ENCODE results near the gene ESD.
"Not testable (repeated sequence)": the region's sequence is repeated elsewhere in the genome, so short reads cannot be mapped to it uniquely, and the experiment has no call there.

The ESD gene

DNA sequence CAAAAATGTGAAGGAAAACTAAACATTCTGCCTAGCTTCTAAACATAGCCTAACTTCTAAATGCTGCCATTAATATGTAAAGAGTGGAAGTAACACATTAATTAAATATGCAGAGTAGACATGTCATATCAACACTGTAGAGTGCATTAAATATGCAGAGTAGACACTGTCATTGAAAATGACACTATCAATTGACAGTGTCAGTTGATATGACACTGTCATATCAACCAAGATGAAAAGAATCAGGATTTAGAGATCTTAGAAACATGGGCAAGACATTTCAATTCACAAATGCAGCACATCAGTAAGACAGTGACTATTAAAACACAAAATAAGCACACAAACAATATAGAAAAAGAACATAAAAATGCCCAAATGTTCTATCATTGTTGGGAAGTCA is 25.3 kb downstream of the ESD start:
- peaks cover 21 to 45% of the 10 kb centered on the region in 2 donors for H3K36me3 ChIP-seq (ENCODE audit: control insufficient read depth in 2 of 2, insufficient read depth in 2 of 2, low read length in 2 of 2)
- no peak overlapping the region for H3K27ac ChIP-seq (ENCODE audit: low read depth in 2 of 2, low read length in 2 of 2)
- no peaks in the 10 kb centered on the region for H3K9me3 ChIP-seq (ENCODE audit: control insufficient read depth in 2 of 2, low read length in 2 of 2)

DNA sequence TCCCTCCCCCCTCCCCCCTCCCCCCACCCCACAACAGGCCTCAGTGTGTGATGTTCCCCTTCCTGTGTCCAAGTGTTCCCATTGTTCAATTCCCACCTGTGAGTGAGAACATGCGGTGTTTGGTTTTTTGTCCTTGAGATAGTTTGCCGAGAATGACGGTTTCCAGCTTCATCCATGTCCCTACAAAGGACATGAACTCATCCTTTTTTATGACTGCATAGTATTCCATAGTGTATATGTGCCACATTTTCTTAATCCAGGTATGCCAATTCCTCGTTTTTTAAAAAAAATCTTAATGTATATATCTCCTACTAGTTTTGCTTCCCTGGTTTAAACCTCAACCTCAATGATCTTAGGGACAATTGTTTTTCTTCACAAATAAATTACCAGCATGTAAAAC is 27.0 kb downstream of the ESD start:
- not testable (repeated sequence) for H3K4me3 ChIP-seq (ENCODE audit: low read length in 2 of 2); H3K9me3 ChIP-seq (ENCODE audit: control insufficient read depth in 2 of 2, low read length in 2 of 2); H3K27ac ChIP-seq (ENCODE audit: low read depth in 2 of 2, low read length in 2 of 2); H3K4me1 ChIP-seq (ENCODE audit: control insufficient read depth in 2 of 2, insufficient read depth in 2 of 2, low read length in 2 of 2); H3K27me3 ChIP-seq (ENCODE audit: control insufficient read depth in 2 of 2, insufficient read depth in 2 of 2, low read length in 2 of 2); H3K9ac ChIP-seq (ENCODE audit: low read depth in 1 of 2, low read length in 2 of 2)
- peaks cover 21 to 33% of the 10 kb centered on the region in 2 donors for H3K36me3 ChIP-seq (ENCODE audit: control insufficient read depth in 2 of 2, insufficient read depth in 2 of 2, low read length in 2 of 2)

More for the DNA sequence above, 25.3 kb downstream of the ESD start:
- Histone ChIP-seq H3K4me1 (ENCODE audit: control insufficient read depth in 2 of 2, insufficient read depth in 2 of 2, low read length in 2 of 2) (peaks cover 2 to 5% of the 10 kb centered on the region in 2 donors), H3K9ac (ENCODE audit: low read depth in 1 of 2, low read length in 2 of 2) (no peak overlapping the region), H3K4me3 (ENCODE audit: low read length in 2 of 2) (no peak overlapping the region), H3K27me3 (ENCODE audit: control insufficient read depth in 2 of 2, insufficient read depth in 2 of 2, low read length in 2 of 2) (no peaks in the 10 kb centered on the region)

DNA sequence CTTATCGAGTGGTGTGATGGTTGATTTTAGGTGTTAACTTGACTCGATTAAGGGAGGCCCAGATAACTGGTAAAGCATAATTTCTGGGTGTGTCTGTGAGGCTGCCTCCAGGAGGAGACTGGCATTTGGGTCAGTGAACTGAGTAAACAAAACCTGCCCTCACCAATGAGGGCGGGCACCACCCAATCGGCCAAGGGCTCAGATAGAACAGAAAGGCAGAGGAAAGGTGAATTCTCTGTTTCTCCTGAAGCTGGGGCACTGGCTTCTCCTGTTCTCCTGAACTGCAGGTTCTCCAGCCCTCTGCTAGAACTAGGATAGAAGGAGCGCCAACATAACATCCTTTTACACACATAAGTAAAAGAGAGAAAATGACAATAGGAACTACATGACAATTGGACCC is 35.1 kb downstream of the ESD start:
- Histone ChIP-seq H3K4me1 (ENCODE audit: control insufficient read depth in 2 of 2, insufficient read depth in 2 of 2, low read length in 2 of 2) (peaks cover 22 to 34% of the 10 kb centered on the region in 2 donors), H3K4me3 (ENCODE audit: low read length in 2 of 2) (no peak overlapping the region), H3K27ac (ENCODE audit: low read depth in 2 of 2, low read length in 2 of 2) (no peak overlapping the region), H3K36me3 (ENCODE audit: control insufficient read depth in 2 of 2, insufficient read depth in 2 of 2, low read length in 2 of 2) (no peaks in the 10 kb centered on the region), H3K9ac (ENCODE audit: low read depth in 1 of 2, low read length in 2 of 2) (no peak overlapping the region), H3K9me3 (ENCODE audit: control insufficient read depth in 2 of 2, low read length in 2 of 2) (no peaks in the 10 kb centered on the region), H3K27me3 (ENCODE audit: control insufficient read depth in 2 of 2, insufficient read depth in 2 of 2, low read length in 2 of 2) (no peaks in the 10 kb centered on the region)

DNA sequence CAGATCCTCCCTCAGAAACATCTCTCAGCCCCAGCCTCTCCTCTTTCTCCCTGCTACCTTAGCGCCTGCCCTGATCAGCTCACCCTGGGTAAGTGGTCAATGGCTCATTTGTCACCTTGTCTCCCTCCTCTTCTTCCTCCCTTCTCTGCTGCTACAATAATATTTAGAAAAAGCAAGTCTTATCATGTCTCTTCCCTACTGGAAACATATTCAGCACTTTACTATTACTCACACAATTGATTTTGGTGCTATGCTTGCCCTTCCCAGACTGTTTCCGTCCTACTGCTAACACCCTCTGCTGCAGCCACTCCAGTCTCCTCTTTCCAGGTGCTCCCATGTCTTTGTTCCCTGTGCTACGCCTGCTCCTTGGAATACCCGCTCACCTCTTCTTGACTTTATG is 35.8 kb downstream of the ESD start:
- no peaks in the 10 kb centered on the region for H3K27me3 ChIP-seq (ENCODE audit: control insufficient read depth in 2 of 2, insufficient read depth in 2 of 2, low read length in 2 of 2)
- no peak overlapping the region for H3K4me3 ChIP-seq (ENCODE audit: low read length in 2 of 2)
- H3K9me3 ChIP-seq (ENCODE audit: control insufficient read depth in 2 of 2, low read length in 2 of 2), result no peaks in the 10 kb centered on the region
- H3K36me3 ChIP-seq (ENCODE audit: control insufficient read depth in 2 of 2, insufficient read depth in 2 of 2, low read length in 2 of 2), result no peaks in the 10 kb centered on the region
- H3K27ac ChIP-seq (ENCODE audit: low read depth in 2 of 2, low read length in 2 of 2), result no peak overlapping the region
- H3K9ac ChIP-seq (ENCODE audit: low read depth in 1 of 2, low read length in 2 of 2), result no peak overlapping the region
- H3K4me1 ChIP-seq (ENCODE audit: control insufficient read depth in 2 of 2, insufficient read depth in 2 of 2, low read length in 2 of 2), result peaks cover 22 to 38% of the 10 kb centered on the region in 2 donors

DNA sequence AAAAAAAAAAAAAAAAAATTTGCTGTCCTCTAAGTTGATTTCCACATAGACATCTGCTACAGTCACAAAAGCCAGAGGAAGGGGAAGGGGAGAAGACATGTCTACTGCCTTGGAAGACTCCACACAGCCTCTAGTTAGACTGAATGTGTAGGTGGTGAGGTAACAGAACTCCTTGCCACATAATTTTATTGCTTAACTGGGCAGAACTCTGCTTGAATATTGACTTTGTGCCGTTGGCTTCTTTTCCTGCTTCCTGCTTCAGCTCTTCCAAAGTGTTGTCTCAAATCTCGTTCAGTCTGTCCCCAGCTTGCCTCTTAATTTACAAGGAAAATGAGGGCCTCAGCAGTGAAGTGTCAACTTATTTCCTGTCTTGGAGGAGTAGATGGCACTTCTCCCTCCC is 37.1 kb downstream of the ESD start:
- peak overlapping the region; percentile 62 to 84 for H3K27ac ChIP-seq (ENCODE audit: low read depth in 2 of 2, low read length in 2 of 2)
- H3K36me3 ChIP-seq (ENCODE audit: control insufficient read depth in 2 of 2, insufficient read depth in 2 of 2, low read length in 2 of 2), result no peaks in the 10 kb centered on the region
- no peaks in the 10 kb centered on the region for H3K9me3 ChIP-seq (ENCODE audit: control insufficient read depth in 2 of 2, low read length in 2 of 2)
- H3K9ac ChIP-seq (ENCODE audit: low read depth in 1 of 2, low read length in 2 of 2), result no peak overlapping the region
- no peaks in the 10 kb centered on the region for H3K27me3 ChIP-seq (ENCODE audit: control insufficient read depth in 2 of 2, insufficient read depth in 2 of 2, low read length in 2 of 2)
- H3K4me1 ChIP-seq (ENCODE audit: control insufficient read depth in 2 of 2, insufficient read depth in 2 of 2, low read length in 2 of 2), result peaks cover 22 to 38% of the 10 kb centered on the region in 2 donors
- H3K4me3 ChIP-seq (ENCODE audit: low read length in 2 of 2), result no peak overlapping the region

DNA sequence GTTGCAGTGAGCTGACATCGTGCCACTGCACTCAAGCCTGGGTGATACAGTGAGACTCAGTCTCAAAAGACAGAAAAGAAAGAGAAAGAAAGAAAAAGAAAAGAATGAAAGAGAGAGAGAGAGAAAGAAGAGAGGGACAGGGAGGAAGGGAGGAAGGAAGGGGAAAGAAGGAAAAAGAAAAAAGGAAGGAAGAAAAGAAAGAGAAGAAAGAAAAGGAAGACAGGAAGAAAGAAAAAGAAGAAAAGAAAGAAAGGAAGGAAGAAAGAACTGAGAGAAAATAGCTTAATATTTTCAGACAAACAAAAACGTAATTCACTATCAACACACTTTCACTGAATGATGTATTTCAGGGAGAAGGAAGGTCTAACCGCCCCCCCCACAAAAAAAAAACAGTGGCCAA is 39.3 kb downstream of the ESD start:
- H3K9ac ChIP-seq (ENCODE audit: low read depth in 1 of 2, low read length in 2 of 2), result no peak overlapping the region
- peaks cover 22 to 38% of the 10 kb centered on the region in 2 donors for H3K4me1 ChIP-seq (ENCODE audit: control insufficient read depth in 2 of 2, insufficient read depth in 2 of 2, low read length in 2 of 2)
- no peaks in the 10 kb centered on the region for H3K36me3 ChIP-seq (ENCODE audit: control insufficient read depth in 2 of 2, insufficient read depth in 2 of 2, low read length in 2 of 2)
- H3K9me3 ChIP-seq (ENCODE audit: control insufficient read depth in 2 of 2, low read length in 2 of 2), result no peaks in the 10 kb centered on the region
- no peak overlapping the region for H3K27ac ChIP-seq (ENCODE audit: low read depth in 2 of 2, low read length in 2 of 2)
- no peak overlapping the region for H3K4me3 ChIP-seq (ENCODE audit: low read length in 2 of 2)
- H3K27me3 ChIP-seq (ENCODE audit: control insufficient read depth in 2 of 2, insufficient read depth in 2 of 2, low read length in 2 of 2), result no peaks in the 10 kb centered on the region

DNA sequence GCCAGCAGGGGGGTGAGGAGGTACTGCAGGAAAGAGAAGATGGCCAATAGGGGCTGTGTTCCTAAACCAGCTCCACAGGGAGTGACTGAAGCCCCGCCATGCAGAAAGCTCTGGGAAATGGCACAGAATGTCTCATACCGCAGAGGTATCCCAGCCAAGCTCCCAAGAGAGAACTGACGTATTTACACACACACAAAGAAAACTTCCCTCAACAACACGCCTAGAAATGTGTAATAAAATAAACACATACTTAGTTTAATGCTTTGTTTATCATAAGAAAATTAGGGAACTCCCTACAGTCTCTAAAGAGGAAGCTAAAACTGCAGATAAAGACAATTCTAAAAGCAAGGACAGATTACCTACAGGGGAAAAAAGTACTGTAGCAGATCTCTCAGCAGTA is 40.0 kb downstream of the ESD start:
- H3K9ac ChIP-seq (ENCODE audit: low read depth in 1 of 2, low read length in 2 of 2), result no peak overlapping the region
- peak overlapping the region in 1 of 2 donors; percentile 11 for H3K27ac ChIP-seq (ENCODE audit: low read depth in 2 of 2, low read length in 2 of 2)

DNA sequence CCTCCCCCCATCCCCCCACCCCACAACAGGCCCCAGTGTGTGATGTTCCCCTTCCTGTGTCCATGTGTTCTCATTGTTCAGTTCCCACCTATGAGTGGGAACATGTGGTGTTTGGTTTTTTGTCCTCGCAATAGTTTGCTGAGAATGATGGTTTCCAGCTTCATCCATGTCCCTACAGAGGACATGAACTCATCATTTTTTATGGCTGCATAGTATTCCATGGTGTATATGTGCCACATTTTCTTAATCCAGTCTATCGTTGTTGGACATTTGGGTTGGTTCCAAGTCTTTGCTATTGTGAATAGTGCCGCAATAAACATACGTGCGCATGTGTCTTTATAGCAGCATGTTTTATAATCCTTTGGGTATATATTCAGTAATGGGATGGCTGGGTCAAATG is 41.5 kb downstream of the ESD start:
- not testable (repeated sequence) for H3K27ac ChIP-seq (ENCODE audit: low read depth in 2 of 2, low read length in 2 of 2); H3K4me3 ChIP-seq (ENCODE audit: low read length in 2 of 2); H3K27me3 ChIP-seq (ENCODE audit: control insufficient read depth in 2 of 2, insufficient read depth in 2 of 2, low read length in 2 of 2); H3K36me3 ChIP-seq (ENCODE audit: control insufficient read depth in 2 of 2, insufficient read depth in 2 of 2, low read length in 2 of 2); H3K9ac ChIP-seq (ENCODE audit: low read depth in 1 of 2, low read length in 2 of 2); H3K9me3 ChIP-seq (ENCODE audit: control insufficient read depth in 2 of 2, low read length in 2 of 2)
- peaks cover 12 to 35% of the 10 kb centered on the region in 2 donors for H3K4me1 ChIP-seq (ENCODE audit: control insufficient read depth in 2 of 2, insufficient read depth in 2 of 2, low read length in 2 of 2)

More for the DNA sequence above, 40.0 kb downstream of the ESD start:
- peaks cover 22 to 41% of the 10 kb centered on the region in 2 donors for H3K4me1 ChIP-seq (ENCODE audit: control insufficient read depth in 2 of 2, insufficient read depth in 2 of 2, low read length in 2 of 2)
- H3K36me3 ChIP-seq (ENCODE audit: control insufficient read depth in 2 of 2, insufficient read depth in 2 of 2, low read length in 2 of 2), result no peaks in the 10 kb centered on the region
- no peaks in the 10 kb centered on the region for H3K9me3 ChIP-seq (ENCODE audit: control insufficient read depth in 2 of 2, low read length in 2 of 2)
- no peaks in the 10 kb centered on the region for H3K27me3 ChIP-seq (ENCODE audit: control insufficient read depth in 2 of 2, insufficient read depth in 2 of 2, low read length in 2 of 2)
- H3K4me3 ChIP-seq (ENCODE audit: low read length in 2 of 2), result no peak overlapping the region

DNA sequence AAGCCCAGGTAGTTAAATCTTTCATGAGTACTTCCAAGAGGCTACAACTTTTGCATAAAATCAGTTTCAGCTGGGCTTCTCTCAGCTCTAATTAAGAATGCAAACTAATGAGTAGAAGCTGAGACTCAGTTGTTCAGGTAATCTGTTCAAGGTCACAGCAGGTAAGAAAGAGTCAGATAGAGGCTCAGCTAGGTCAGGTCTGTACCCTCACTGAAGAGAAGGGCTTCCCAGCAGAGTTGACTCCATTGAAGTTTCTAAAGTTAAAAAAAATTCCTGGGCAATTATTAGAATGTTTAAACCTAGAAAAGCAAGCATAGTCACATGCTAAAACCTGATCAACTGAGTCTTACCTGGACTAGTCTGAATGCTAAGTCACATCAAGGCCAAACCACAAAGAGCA is 42.1 kb downstream of the ESD start:
- Histone ChIP-seq H3K9me3 (ENCODE audit: control insufficient read depth in 2 of 2, low read length in 2 of 2) (no peaks in the 10 kb centered on the region), H3K4me1 (ENCODE audit: control insufficient read depth in 2 of 2, insufficient read depth in 2 of 2, low read length in 2 of 2) (peaks cover 8 to 29% of the 10 kb centered on the region in 2 donors), H3K27me3 (ENCODE audit: control insufficient read depth in 2 of 2, insufficient read depth in 2 of 2, low read length in 2 of 2) (no peaks in the 10 kb centered on the region), H3K9ac (ENCODE audit: low read depth in 1 of 2, low read length in 2 of 2) (no peak overlapping the region), H3K4me3 (ENCODE audit: low read length in 2 of 2) (no peak overlapping the region), H3K36me3 (ENCODE audit: control insufficient read depth in 2 of 2, insufficient read depth in 2 of 2, low read length in 2 of 2) (peaks cover 4 to 5% of the 10 kb centered on the region in 2 donors), H3K27ac (ENCODE audit: low read depth in 2 of 2, low read length in 2 of 2) (no peak overlapping the region)

DNA sequence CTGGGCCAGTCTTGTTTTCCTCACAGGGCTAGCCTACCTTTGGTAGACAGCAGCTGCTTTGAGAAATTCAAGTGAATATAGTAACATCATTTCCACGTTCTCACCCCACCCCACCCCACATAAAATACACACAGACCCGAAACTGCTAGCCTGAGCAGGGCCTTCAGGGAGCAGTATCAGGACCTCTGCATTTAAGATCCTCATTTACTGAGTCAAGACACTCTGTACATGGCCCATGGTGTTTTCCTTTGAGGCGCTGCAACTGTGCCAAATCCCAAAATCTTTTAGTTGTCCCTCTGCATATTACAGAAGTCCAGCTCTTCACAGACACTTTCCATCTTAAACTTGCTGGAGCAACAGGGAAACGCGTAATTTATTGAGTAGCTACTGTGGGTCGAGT is 43.0 kb downstream of the ESD start:
- no peaks in the 10 kb centered on the region for H3K27me3 ChIP-seq (ENCODE audit: control insufficient read depth in 2 of 2, insufficient read depth in 2 of 2, low read length in 2 of 2)
- H3K9me3 ChIP-seq (ENCODE audit: control insufficient read depth in 2 of 2, low read length in 2 of 2), result no peaks in the 10 kb centered on the region
- H3K36me3 ChIP-seq (ENCODE audit: control insufficient read depth in 2 of 2, insufficient read depth in 2 of 2, low read length in 2 of 2), result peaks cover 5% of the 10 kb centered on the region in 2 donors
- H3K27ac ChIP-seq (ENCODE audit: low read depth in 2 of 2, low read length in 2 of 2), result peak overlapping the region in 1 of 2 donors; percentile 3
- H3K4me1 ChIP-seq (ENCODE audit: control insufficient read depth in 2 of 2, insufficient read depth in 2 of 2, low read length in 2 of 2), result peaks cover 0 to 24% of the 10 kb centered on the region in 2 donors
- H3K4me3 ChIP-seq (ENCODE audit: low read length in 2 of 2), result no peak overlapping the region
- H3K9ac ChIP-seq (ENCODE audit: low read depth in 1 of 2, low read length in 2 of 2), result no peak overlapping the region

DNA sequence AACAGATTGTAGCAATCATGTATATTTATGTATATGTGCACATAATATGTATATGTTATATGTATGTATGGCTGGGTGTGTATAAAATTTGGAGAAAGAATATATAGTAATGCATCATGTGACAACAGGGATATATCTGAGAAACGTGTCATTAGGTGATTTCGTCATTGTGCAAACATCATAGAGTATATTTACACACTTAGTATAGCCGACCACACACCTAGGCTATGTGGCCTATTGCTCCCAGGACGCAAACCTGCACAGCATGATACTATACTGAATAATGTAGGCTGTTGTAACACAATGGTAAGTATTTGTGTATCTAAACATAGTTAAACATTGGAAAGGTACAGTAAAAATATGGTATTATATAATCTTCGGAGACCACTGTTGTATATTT is 43.8 kb downstream of the ESD start:
- H3K4me3 ChIP-seq (ENCODE audit: low read length in 2 of 2), result no peak overlapping the region
- H3K9ac ChIP-seq (ENCODE audit: low read depth in 1 of 2, low read length in 2 of 2), result no peak overlapping the region
- no peaks in the 10 kb centered on the region for H3K9me3 ChIP-seq (ENCODE audit: control insufficient read depth in 2 of 2, low read length in 2 of 2)

More for the DNA sequence above, 43.8 kb downstream of the ESD start:
- Histone ChIP-seq H3K27me3 (ENCODE audit: control insufficient read depth in 2 of 2, insufficient read depth in 2 of 2, low read length in 2 of 2) (no peaks in the 10 kb centered on the region), H3K27ac (ENCODE audit: low read depth in 2 of 2, low read length in 2 of 2) (peak overlapping the region in 1 of 2 donors; percentile 5), H3K4me1 (ENCODE audit: control insufficient read depth in 2 of 2, insufficient read depth in 2 of 2, low read length in 2 of 2) (peaks cover 0 to 19% of the 10 kb centered on the region in 2 donors), H3K36me3 (ENCODE audit: control insufficient read depth in 2 of 2, insufficient read depth in 2 of 2, low read length in 2 of 2) (peaks cover 5 to 11% of the 10 kb centered on the region in 2 donors)

Measured in mucosa of rectum (tissue), 2 donors.